H1 (cell line): ENCODE measurements around the gene SLC9C1. TPM values are rescaled to one million over a fixed set of nuclear protein-coding genes. Genes with fewer than 3 reads are reported as not detected.

Experiments
- FOSL1 ChIP-seq: IDR thresholded peaks from 2 replicates; pipeline ENCODE4 v1.6.1; 2011; ENCODE audit warnings: mild to moderate bottlenecking, low read depth, low read length, moderate library complexity; ENCODE audit not compliant: insufficient read depth
- polyA plus RNA-seq, 7 experiments: library from polyadenylated mRNA; depleted of rRNA in 3 of 7; stranded (reverse) in 5 of 7; unstranded in 2 of 7; fragments of >200 nt in 5 of 7; fragments of 200-250 nt in 2 of 7; gene quantifications; 1 replicate in 5 of 7; 2 replicates in 1 of 7; 4 replicates in 1 of 7; pipeline versions ENCODE4 v1.2.1 to v1.2.3, GENCODE V29; 2011 to 2013; ENCODE audit warnings: missing spikeins in 2 of 7, mixed read lengths in 2 of 7
- total RNA-seq: library from RNA; stranded (reverse); fragmentation: NEBNext Ultra II Directional; extraction: Animal tissue kit (Norgen Biotek cat#: 25700); gene quantifications from 2 replicates; pipeline ENCODE4 v1.2.1, GENCODE V29; 2021

Gene SLC9C1
- total and polyA plus RNA-seq, 2 of the 8 experiments (the other 6 are each of a cell fraction or from before 2014, with no cell fraction given): 0.15 to 0.24 TPM

- TF ChIP-seq FOSL1: no peak
Measured at GRCh38 chr3:112320691-112321090, 26.7 kb upstream of the SLC9C1 start (continued).
